ENCODE data around the gene LRP8.

DNA sequence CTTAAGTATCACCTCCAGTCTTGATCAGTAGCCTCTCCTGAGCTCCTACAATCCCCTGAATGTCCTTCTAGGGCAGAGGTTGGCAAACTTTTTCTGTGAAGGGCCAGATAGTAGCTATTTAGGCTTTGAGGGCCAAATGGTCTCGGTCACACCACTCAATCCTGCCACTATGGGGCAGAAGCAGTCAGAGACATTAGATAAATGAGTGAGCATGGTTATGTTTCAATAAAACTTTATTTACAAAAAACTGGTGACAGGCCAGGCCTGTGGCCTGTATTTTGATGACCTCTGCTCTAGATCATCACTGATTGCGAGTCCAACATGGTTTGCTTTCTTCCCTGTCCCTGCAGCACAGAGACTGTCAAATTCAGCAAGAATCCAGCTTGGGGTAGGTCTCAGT, 36.3 kb downstream of the LRP8 start:
- TF ChIP-seq, protein P1, sequence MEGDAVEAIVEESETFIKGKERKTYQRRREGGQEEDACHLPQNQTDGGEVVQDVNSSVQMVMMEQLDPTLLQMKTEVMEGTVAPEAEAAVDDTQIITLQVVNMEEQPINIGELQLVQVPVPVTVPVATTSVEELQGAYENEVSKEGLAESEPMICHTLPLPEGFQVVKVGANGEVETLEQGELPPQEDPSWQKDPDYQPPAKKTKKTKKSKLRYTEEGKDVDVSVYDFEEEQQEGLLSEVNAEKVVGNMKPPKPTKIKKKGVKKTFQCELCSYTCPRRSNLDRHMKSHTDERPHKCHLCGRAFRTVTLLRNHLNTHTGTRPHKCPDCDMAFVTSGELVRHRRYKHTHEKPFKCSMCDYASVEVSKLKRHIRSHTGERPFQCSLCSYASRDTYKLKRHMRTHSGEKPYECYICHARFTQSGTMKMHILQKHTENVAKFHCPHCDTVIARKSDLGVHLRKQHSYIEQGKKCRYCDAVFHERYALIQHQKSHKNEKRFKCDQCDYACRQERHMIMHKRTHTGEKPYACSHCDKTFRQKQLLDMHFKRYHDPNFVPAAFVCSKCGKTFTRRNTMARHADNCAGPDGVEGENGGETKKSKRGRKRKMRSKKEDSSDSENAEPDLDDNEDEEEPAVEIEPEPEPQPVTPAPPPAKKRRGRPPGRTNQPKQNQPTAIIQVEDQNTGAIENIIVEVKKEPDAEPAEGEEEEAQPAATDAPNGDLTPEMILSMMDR (conservative IDR thresholded peaks at IDR 0.05; ENCODE audit: low read depth, low read length), result 0 out of 2 replicates have a peak, but pooled peaks have one; percentile 17
- TF ChIP-seq POLR2A (IDR thresholded peaks at IDR 0.05; ENCODE audit: low read depth, low read length) (no peak), RAD21 (IDR thresholded peaks at IDR 0.05; ENCODE audit: low read length) (no peak), RFX5 (IDR thresholded peaks at IDR 0.05; ENCODE audit: low read depth, low read length) (no peak)

All from IMR-90 (cell line).